Germinal center (tissue), 1 donor: ENCODE results near the gene MTF2.
A peak's percentile ranks its signal among the peaks of the same experiment; 100 is the strongest.
"Not testable (repeated sequence)": the region's sequence is repeated elsewhere in the genome, so short reads cannot be mapped to it uniquely, and the experiment has no call there.

Experiments used
- DNase-seq: peaks from one replicate; pipeline ENCODE4 v3.0.0; 2012; ENCODE audit warnings: mixed read lengths, low spot score

The MTF2 gene

GRCh38 chr1:93078986-93079654 is at the start of gene MTF2:
TSS of gene MTF2 (plus strand) at chr1:93079283. CDS start at chr1:93079527, 244 bp downstream.
- peak; percentile 88 for DNase-seq

- no peak for DNase-seq
These were observed 49.8 kb upstream of the MTF2 start for GRCh38 chr1:93029317-93029716.

- DNase-seq, result not testable (repeated sequence)
These were observed 48.9 kb upstream of the MTF2 start for GRCh38 chr1:93030191-93030590.

GRCh38 chr1:93031711-93032110 is 47.4 kb upstream of the MTF2 start:
- DNase-seq, result no peak

GRCh38 chr1:93033029-93033428 is 46.1 kb upstream of the MTF2 start:
- DNase-seq, result no peak

- DNase-seq, result peak; percentile 59
These were observed 45.3 kb upstream of the MTF2 start for GRCh38 chr1:93033785-93034184.

- no peak for DNase-seq
These were observed 44.7 kb upstream of the MTF2 start for GRCh38 chr1:93034397-93034796.

- no peak for DNase-seq
These were observed 42.4 kb upstream of the MTF2 start for GRCh38 chr1:93036672-93037071.

GRCh38 chr1:93042187-93043056 is 36.7 kb upstream of the MTF2 start:
- DNase-seq, result peak; percentile 37

GRCh38 chr1:93043057-93043557 is 36.0 kb upstream of the MTF2 start:
- DNase-seq, result no peak

GRCh38 chr1:93047618-93048017 is 31.5 kb upstream of the MTF2 start:
- no peak for DNase-seq

- no peak for DNase-seq
These were observed 27.1 kb upstream of the MTF2 start for GRCh38 chr1:93051961-93052360.

- no peak for DNase-seq
These were observed 22.9 kb upstream of the MTF2 start for GRCh38 chr1:93056214-93056613.

- no peak for DNase-seq
These were observed 22.4 kb upstream of the MTF2 start for GRCh38 chr1:93056649-93057048.

- peak; percentile 29 for DNase-seq
These were observed 16.9 kb upstream of the MTF2 start for GRCh38 chr1:93061895-93062792.

- DNase-seq, result no peak
These were observed 2.8 kb upstream of the MTF2 start for GRCh38 chr1:93076268-93076667.

GRCh38 chr1:93078203-93078602 is 880 bp upstream of the MTF2 start:
- DNase-seq, result no peak

- no peak for DNase-seq
These were observed 471 bp upstream of the MTF2 start for GRCh38 chr1:93078638-93078985.

- peak; percentile 19 for DNase-seq
These were observed 630 bp downstream of the MTF2 start for GRCh38 chr1:93079685-93080141.

- peak; percentile 79 for DNase-seq
These were observed 1.2 kb downstream of the MTF2 start for GRCh38 chr1:93080179-93080823.

- no peak for DNase-seq
These were observed 2.6 kb downstream of the MTF2 start for GRCh38 chr1:93081716-93082115.

- DNase-seq, result no peak
These were observed 3.2 kb downstream of the MTF2 start for GRCh38 chr1:93082313-93082712.
